ENCODE measurements around the gene SGMS2.
A peak's percentile ranks its signal among the peaks of the same experiment; 100 is the strongest.

The SGMS2 gene

GRCh38 chr4:107825072-107825824 is 516 bp downstream of the SGMS2 start:
- in situ Hi-C loops (cut with HindIII; ENCODE audit: low pct_ligation_motif_present, low pct_unique_long_range_greater_than_20kb, low sequenced_read_pairs), result no loop called here
- peak; percentile 82 for DNase-seq

GRCh38 chr4:107826421-107826980 is 1.8 kb downstream of the SGMS2 start:
- DNase-seq, result peak; percentile 73
- in situ Hi-C loops (cut with HindIII; ENCODE audit: low pct_ligation_motif_present, low pct_unique_long_range_greater_than_20kb, low sequenced_read_pairs), result no loop called here

- in situ Hi-C loops (cut with HindIII; ENCODE audit: low pct_ligation_motif_present, low pct_unique_long_range_greater_than_20kb, low sequenced_read_pairs), result no loop called here
- no peak for DNase-seq
Measured at GRCh38 chr4:107828315-107829090, 3.8 kb downstream of the SGMS2 start.

- in situ Hi-C loops (cut with HindIII; ENCODE audit: low pct_ligation_motif_present, low pct_unique_long_range_greater_than_20kb, low sequenced_read_pairs), result no loop called here
- DNase-seq, result no peak
Measured at GRCh38 chr4:107831140-107831539, 6.4 kb downstream of the SGMS2 start.

GRCh38 chr4:107832275-107832807 is 7.6 kb downstream of the SGMS2 start:
- in situ Hi-C loops (cut with HindIII; ENCODE audit: low pct_ligation_motif_present, low pct_unique_long_range_greater_than_20kb, low sequenced_read_pairs), result no loop called here
- DNase-seq, result no peak

GRCh38 chr4:107834241-107834794 is 9.6 kb downstream of the SGMS2 start:
- no peak for DNase-seq
- in situ Hi-C loops (cut with HindIII; ENCODE audit: low pct_ligation_motif_present, low pct_unique_long_range_greater_than_20kb, low sequenced_read_pairs), result no loop called here

- in situ Hi-C loops (cut with HindIII; ENCODE audit: low pct_ligation_motif_present, low pct_unique_long_range_greater_than_20kb, low sequenced_read_pairs), result no loop called here
- peak; percentile 51 for DNase-seq
Measured at GRCh38 chr4:107835406-107835805, 10.7 kb downstream of the SGMS2 start.

GRCh38 chr4:107837317-107837716 is 12.6 kb downstream of the SGMS2 start:
- no peak for DNase-seq
- in situ Hi-C loops (cut with HindIII; ENCODE audit: low pct_ligation_motif_present, low pct_unique_long_range_greater_than_20kb, low sequenced_read_pairs), result no loop called here

- in situ Hi-C loops (cut with HindIII; ENCODE audit: low pct_ligation_motif_present, low pct_unique_long_range_greater_than_20kb, low sequenced_read_pairs), result no loop called here
- no peak for DNase-seq
Measured at GRCh38 chr4:107837776-107838618, 13.3 kb downstream of the SGMS2 start.

GRCh38 chr4:107838861-107839565 is 14.3 kb downstream of the SGMS2 start:
- DNase-seq, result no peak
- in situ Hi-C loops (cut with HindIII; ENCODE audit: low pct_ligation_motif_present, low pct_unique_long_range_greater_than_20kb, low sequenced_read_pairs), result no loop called here

GRCh38 chr4:107843391-107843790 is 18.7 kb downstream of the SGMS2 start:
- in situ Hi-C loops (cut with HindIII; ENCODE audit: low pct_ligation_motif_present, low pct_unique_long_range_greater_than_20kb, low sequenced_read_pairs), result no loop called here
- no peak for DNase-seq

GRCh38 chr4:107845681-107846080 is 20.9 kb downstream of the SGMS2 start:
- in situ Hi-C loops (cut with HindIII; ENCODE audit: low pct_ligation_motif_present, low pct_unique_long_range_greater_than_20kb, low sequenced_read_pairs), result no loop called here
- no peak for DNase-seq

GRCh38 chr4:107850438-107850837 is 25.7 kb downstream of the SGMS2 start:
- no peak for DNase-seq
- in situ Hi-C loops (cut with HindIII; ENCODE audit: low pct_ligation_motif_present, low pct_unique_long_range_greater_than_20kb, low sequenced_read_pairs), result no loop called here

- in situ Hi-C loops (cut with HindIII; ENCODE audit: low pct_ligation_motif_present, low pct_unique_long_range_greater_than_20kb, low sequenced_read_pairs), result no loop called here
- peak; percentile 57 for DNase-seq
Measured at GRCh38 chr4:107853444-107854355, 29.0 kb downstream of the SGMS2 start.

- in situ Hi-C loops (cut with HindIII; ENCODE audit: low pct_ligation_motif_present, low pct_unique_long_range_greater_than_20kb, low sequenced_read_pairs), result no loop called here
- peak; percentile 25 for DNase-seq
Measured at GRCh38 chr4:107854356-107855022, 29.8 kb downstream of the SGMS2 start.

GRCh38 chr4:107855723-107856122 is 31.0 kb downstream of the SGMS2 start:
- in situ Hi-C loops (cut with HindIII; ENCODE audit: low pct_ligation_motif_present, low pct_unique_long_range_greater_than_20kb, low sequenced_read_pairs), result no loop called here
- DNase-seq, result no peak
